ENCODE data around the gene YY1.
A peak's percentile ranks its signal among the peaks of the same experiment; 100 is the strongest.

The YY1 gene

GRCh38 chr14:100192672-100193416 is 46.1 kb upstream of the YY1 start (continued):
- TF ChIP-seq ZNF596 (tag by site-specific recombination; IDR thresholded peaks at IDR 0.05) = 0 out of 2 replicates have a peak, but pooled peaks have one; percentile 11
- no peak for TF ChIP-seq ZNF274 (IDR thresholded peaks at IDR 0.05; ENCODE audit: low read length)
- TF ChIP-seq ZNF274 (tag by site-specific recombination; IDR thresholded peaks at IDR 0.05; ENCODE audit: borderline replicate concordance) = no peak
- no peak for TF ChIP-seq ZNF280C (tag by site-specific recombination; IDR thresholded peaks at IDR 0.05)
- TF ChIP-seq ZNF544 (tag by site-specific recombination; IDR thresholded peaks at IDR 0.05) = no peak
- TF ChIP-seq ZNF23 (tag by site-specific recombination; IDR thresholded peaks at IDR 0.05; ENCODE audit: borderline replicate concordance) = no peak
- TF ChIP-seq ZNF768 (tag by site-specific recombination; IDR thresholded peaks at IDR 0.05) = no peak
- TF ChIP-seq ZNF707 (tag by site-specific recombination; IDR thresholded peaks at IDR 0.05) = no peak
- TF ChIP-seq PBX3 (CRISPR knock-in tag; IDR thresholded peaks at IDR 0.05) = no peak; the same call in 1 of the 2 replicates
- TF ChIP-seq TCF7L2 (IDR thresholded peaks at IDR 0.05; ENCODE audit: borderline replicate concordance, low read depth, low read length) = no peak
- TF ChIP-seq ZNF777 (tag by site-specific recombination; IDR thresholded peaks at IDR 0.05; ENCODE audit: borderline replicate concordance) = no peak

- Histone ChIP-seq H3K27ac (ENCODE audit: extremely low read depth, low read depth, low read length) (peak overlapping the region; percentile 68), H3K36me3 (ENCODE audit: control insufficient read depth in 2 of 2, insufficient read depth in 1 of 2, low read length in 2 of 2) (no peaks in the 10 kb centered on the region), H3K4me1 (ENCODE audit: control insufficient read depth, insufficient read depth, low read length) (peaks cover 8% of the 10 kb centered on the region), H3K4me3 (ENCODE audit: low read depth, low read length) (peak overlapping the region; percentile 26; the same call in 1 of the 2 replicates), H3K9me3 (ENCODE audit: control insufficient read depth, insufficient read depth, low read depth, low read length) (no peaks in the 10 kb centered on the region)
- peak; percentile 20; the same call in 1 of the 2 replicates for TF ChIP-seq ZNF548 (tag by site-specific recombination; IDR thresholded peaks at IDR 0.05)
- no peak for TF ChIP-seq ZNF155 (tag by site-specific recombination; IDR thresholded peaks at IDR 0.05)
- TF ChIP-seq ZIC2 (tag by site-specific recombination; IDR thresholded peaks at IDR 0.05) = peak; percentile 51
- TF ChIP-seq ZNF670 (tag by site-specific recombination; IDR thresholded peaks at IDR 0.05; ENCODE audit: low read depth) = no peak
- no peak for TF ChIP-seq IKZF3 (tag by site-specific recombination; IDR thresholded peaks at IDR 0.05)
- no peak for TF ChIP-seq ZNF792 (tag by site-specific recombination; IDR thresholded peaks at IDR 0.05)
- TF ChIP-seq PATZ1 (tag by site-specific recombination; IDR thresholded peaks at IDR 0.05) = no peak
- TF ChIP-seq ZNF18 (tag by site-specific recombination; IDR thresholded peaks at IDR 0.05) = no peak
- TF ChIP-seq GLIS2 (tag by site-specific recombination; IDR thresholded peaks at IDR 0.05) = peak; percentile 5; the same call in 1 of the 2 replicates
- TF ChIP-seq ZBTB48 (tag by site-specific recombination; IDR thresholded peaks at IDR 0.05) = 0 out of 2 replicates have a peak, but pooled peaks have one; percentile 12
- no peak for TF ChIP-seq ZNF26 (tag by site-specific recombination; IDR thresholded peaks at IDR 0.05)
- TF ChIP-seq ZNF311 (tag by site-specific recombination; IDR thresholded peaks at IDR 0.05; ENCODE audit: borderline replicate concordance) = no peak
- peak; percentile 8; the same call in 1 of the 2 replicates for TF ChIP-seq WT1 (tag by site-specific recombination; IDR thresholded peaks at IDR 0.05)
- ChIA-PET CTCF (interaction anchor here (0.6 to 3.1 kb wide), 34 partner anchors 11 to 495 kb away, joined by 3 to 32 read pairs (median 4); no protein-coding TSS in a partner anchor), POLR2A (interaction anchor here (0.6 to 2.3 kb wide), 5 partner anchors 19 to 45 kb away, joined by 3 to 10 read pairs (median 3); partner anchors contain the start of gene YY1)
Observed at GRCh38 chr14:100193417-100194357, 45.3 kb upstream of the YY1 start.

Measured in HEK293 (cell line).